HAP-1 (cell line): ENCODE measurements around the gene MDH2.
"Not testable (repeated sequence)": the region's sequence is repeated elsewhere in the genome, so short reads cannot be mapped to it uniquely, and the experiment has no call there.

Source experiments
- DNase-seq, 2 experiments: peaks; one replicate each; pipeline ENCODE4 v3.0.0-alpha.2; 2016 to 2020; ENCODE audit warnings: low spot score in 2 of 2
- H3K27me3 ChIP-seq: fragments of 250-450 bp; sonication (Bioruptor Pico); 2 replicates; pipeline ENCODE4 v1.5.1; 2020; ENCODE audit warnings: low read depth, mild to moderate bottlenecking, moderate library complexity
- H3K36me3 ChIP-seq: fragments of 250-450 bp; sonication (Bioruptor Pico); replicated peaks from 2 replicates; pipeline ENCODE4 v1.5.1; 2020; ENCODE audit warnings: mild to moderate bottlenecking
- H3K4me1 ChIP-seq: fragments of 250-450 bp; sonication (Bioruptor Pico); 2 replicates; pipeline ENCODE4 v1.5.1; 2020; ENCODE audit warnings: mild to moderate bottlenecking
- H3K4me3 ChIP-seq: fragments of 250-450 bp; sonication (Bioruptor Pico); 2 replicates; pipeline ENCODE4 v1.5.1; 2020; ENCODE audit warnings: mild to moderate bottlenecking, moderate library complexity
- H3K9me3 ChIP-seq: fragments of 250-450 bp; sonication (Bioruptor Pico); 2 replicates; pipeline ENCODE4 v1.5.1; 2020; ENCODE audit warnings: mild to moderate bottlenecking, moderate library complexity
- in situ Hi-C: fragments of 300-500 bp; cut with MboI; formaldehyde crosslinking; loops from 3 replicates; pipeline ENCODE4 v1.14.3; 2020; ENCODE audit warnings: low sequenced_read_pairs, inconsistent platforms, mixed read lengths

Gene MDH2

GRCh38 chr7:76022026-76022780 is 25.7 kb upstream of the MDH2 start:
- Histone ChIP-seq H3K9me3 (no peaks in the 10 kb centered on the region), H3K4me1 (no peaks in the 10 kb centered on the region), H3K36me3 (peaks cover 21% of the 10 kb centered on the region), H3K4me3 (no peak overlapping the region), H3K27me3 (no peaks in the 10 kb centered on the region)
- DNase-seq: no peak
- in situ Hi-C loops: loop anchor here (10.0 kb wide), 1 partner anchor 157 kb away; no protein-coding TSS in a partner anchor

GRCh38 chr7:76023002-76023401 is 24.9 kb upstream of the MDH2 start:
- Histone ChIP-seq H3K4me3 (no peak overlapping the region), H3K36me3 (peaks cover 21% of the 10 kb centered on the region), H3K9me3 (no peaks in the 10 kb centered on the region), H3K4me1 (no peaks in the 10 kb centered on the region), H3K27me3 (no peaks in the 10 kb centered on the region)
- in situ Hi-C loops: loop anchor here (10.0 kb wide), 1 partner anchor 158 kb away; no protein-coding TSS in a partner anchor
- no peak for DNase-seq

GRCh38 chr7:76029682-76030081 is 18.2 kb upstream of the MDH2 start:
- not testable (repeated sequence) for H3K4me1 ChIP-seq, H3K36me3 ChIP-seq, DNase-seq, H3K4me3 ChIP-seq, H3K27me3 ChIP-seq, H3K9me3 ChIP-seq
- in situ Hi-C loops: loop anchor here (10.0 kb wide), 1 partner anchor 165 kb away; no protein-coding TSS in a partner anchor

- Histone ChIP-seq H3K27me3 (no peaks in the 10 kb centered on the region), H3K4me1 (no peaks in the 10 kb centered on the region), H3K9me3 (no peaks in the 10 kb centered on the region), H3K4me3 (no peak overlapping the region), H3K36me3 (peaks cover 8% of the 10 kb centered on the region; the same call in 1 of the 2 replicates)
- no peak for DNase-seq
- in situ Hi-C loops: no loop called here
Observed at GRCh38 chr7:76031964-76032363, 15.9 kb upstream of the MDH2 start.

GRCh38 chr7:76037310-76037709 is 10.6 kb upstream of the MDH2 start:
- DNase-seq: no peak
- in situ Hi-C loops: no loop called here
- H3K27me3 ChIP-seq: no peaks in the 10 kb centered on the region
- H3K36me3 ChIP-seq: peaks cover 6% of the 10 kb centered on the region; the same call in 1 of the 2 replicates
- H3K4me3 ChIP-seq: no peak overlapping the region
- H3K4me1 ChIP-seq: no peaks in the 10 kb centered on the region
- no peaks in the 10 kb centered on the region for H3K9me3 ChIP-seq

- DNase-seq: no peak
- H3K27me3 ChIP-seq: no peaks in the 10 kb centered on the region
- no peaks in the 10 kb centered on the region for H3K9me3 ChIP-seq
- H3K4me3 ChIP-seq: no peak overlapping the region
- peaks cover 9% of the 10 kb centered on the region for H3K36me3 ChIP-seq
- in situ Hi-C loops: no loop called here
- peaks cover 7% of the 10 kb centered on the region for H3K4me1 ChIP-seq
Observed at GRCh38 chr7:76040126-76040525, 7.8 kb upstream of the MDH2 start.

- Histone ChIP-seq H3K36me3 (peaks cover 13% of the 10 kb centered on the region), H3K9me3 (no peaks in the 10 kb centered on the region), H3K4me1 (peaks cover 23% of the 10 kb centered on the region), H3K4me3 (no peak overlapping the region), H3K27me3 (no peaks in the 10 kb centered on the region)
- in situ Hi-C loops: no loop called here
- no peak for DNase-seq
Observed at GRCh38 chr7:76044375-76044865, 3.5 kb upstream of the MDH2 start.

GRCh38 chr7:76047305-76047810 is 548 bp upstream of the MDH2 start:
- Histone ChIP-seq H3K36me3 (peaks cover 27% of the 10 kb centered on the region), H3K27me3 (no peaks in the 10 kb centered on the region), H3K4me1 (peaks cover 23% of the 10 kb centered on the region), H3K4me3 (peak overlapping the region; percentile 70), H3K9me3 (no peaks in the 10 kb centered on the region)
- in situ Hi-C loops: no loop called here
- no peak for DNase-seq

GRCh38 chr7:76048668-76048988 is 722 bp downstream of the MDH2 start:
- H3K27me3 ChIP-seq: no peaks in the 10 kb centered on the region
- no peaks in the 10 kb centered on the region for H3K9me3 ChIP-seq
- peaks cover 23% of the 10 kb centered on the region for H3K4me1 ChIP-seq
- in situ Hi-C loops: no loop called here
- DNase-seq: peak in 1 of 2 experiments; percentile 46
- H3K36me3 ChIP-seq: peaks cover 36% of the 10 kb centered on the region
- H3K4me3 ChIP-seq: peak overlapping the region; percentile 70

- H3K27me3 ChIP-seq: no peaks in the 10 kb centered on the region
- H3K9me3 ChIP-seq: no peaks in the 10 kb centered on the region
- H3K4me3 ChIP-seq: peak overlapping the region; percentile 70
- in situ Hi-C loops: no loop called here
- peaks cover 23% of the 10 kb centered on the region for H3K4me1 ChIP-seq
- H3K36me3 ChIP-seq: peaks cover 40% of the 10 kb centered on the region
- no peak for DNase-seq
Observed at GRCh38 chr7:76049295-76049694, 1.4 kb downstream of the MDH2 start.

- Histone ChIP-seq H3K9me3 (no peaks in the 10 kb centered on the region), H3K4me3 (no peak overlapping the region), H3K4me1 (peaks cover 12% of the 10 kb centered on the region), H3K36me3 (peaks cover 52% of the 10 kb centered on the region), H3K27me3 (no peaks in the 10 kb centered on the region)
- no peak for DNase-seq
- in situ Hi-C loops: no loop called here
Observed at GRCh38 chr7:76050545-76050944, 2.6 kb downstream of the MDH2 start.

- no peaks in the 10 kb centered on the region for H3K9me3 ChIP-seq
- DNase-seq: no peak
- H3K36me3 ChIP-seq: peaks cover 64% of the 10 kb centered on the region
- H3K4me3 ChIP-seq: no peak overlapping the region
- in situ Hi-C loops: no loop called here
- peaks cover 5% of the 10 kb centered on the region for H3K4me1 ChIP-seq
- no peaks in the 10 kb centered on the region for H3K27me3 ChIP-seq
Observed at GRCh38 chr7:76051840-76052239, 3.9 kb downstream of the MDH2 start.

- H3K36me3 ChIP-seq: peaks cover 72% of the 10 kb centered on the region
- DNase-seq, in situ Hi-C loops, H3K4me1 ChIP-seq, H3K9me3 ChIP-seq, H3K4me3 ChIP-seq, H3K27me3 ChIP-seq: not testable (repeated sequence)
Observed at GRCh38 chr7:76052681-76053080, 4.8 kb downstream of the MDH2 start.

- Histone ChIP-seq H3K36me3 (peaks cover 76% of the 10 kb centered on the region), H3K4me1 (peaks cover 4% of the 10 kb centered on the region; the same call in 1 of the 2 replicates), H3K27me3 (no peaks in the 10 kb centered on the region), H3K9me3 (no peaks in the 10 kb centered on the region), H3K4me3 (no peak overlapping the region)
- no peak for DNase-seq
- in situ Hi-C loops: no loop called here
Observed at GRCh38 chr7:76053461-76053860, 5.6 kb downstream of the MDH2 start.
